GM19193 (cell line): ENCODE results near the gene YEATS2.

Source experiments
- POLR2A ChIP-seq: IDR thresholded peaks from 4 replicates; pipeline ENCODE4 v1.6.1; 2011; ENCODE audit not compliant: insufficient read depth, insufficient read length; ENCODE audit errors: extremely low read depth

YEATS2 gene

GRCh38 chr3:183764847-183765731 is 67.5 kb downstream of the YEATS2 start:
- no peak for TF ChIP-seq POLR2A

GRCh38 chr3:183766107-183766506 is 68.5 kb downstream of the YEATS2 start:
- TF ChIP-seq POLR2A: no peak

DNA sequence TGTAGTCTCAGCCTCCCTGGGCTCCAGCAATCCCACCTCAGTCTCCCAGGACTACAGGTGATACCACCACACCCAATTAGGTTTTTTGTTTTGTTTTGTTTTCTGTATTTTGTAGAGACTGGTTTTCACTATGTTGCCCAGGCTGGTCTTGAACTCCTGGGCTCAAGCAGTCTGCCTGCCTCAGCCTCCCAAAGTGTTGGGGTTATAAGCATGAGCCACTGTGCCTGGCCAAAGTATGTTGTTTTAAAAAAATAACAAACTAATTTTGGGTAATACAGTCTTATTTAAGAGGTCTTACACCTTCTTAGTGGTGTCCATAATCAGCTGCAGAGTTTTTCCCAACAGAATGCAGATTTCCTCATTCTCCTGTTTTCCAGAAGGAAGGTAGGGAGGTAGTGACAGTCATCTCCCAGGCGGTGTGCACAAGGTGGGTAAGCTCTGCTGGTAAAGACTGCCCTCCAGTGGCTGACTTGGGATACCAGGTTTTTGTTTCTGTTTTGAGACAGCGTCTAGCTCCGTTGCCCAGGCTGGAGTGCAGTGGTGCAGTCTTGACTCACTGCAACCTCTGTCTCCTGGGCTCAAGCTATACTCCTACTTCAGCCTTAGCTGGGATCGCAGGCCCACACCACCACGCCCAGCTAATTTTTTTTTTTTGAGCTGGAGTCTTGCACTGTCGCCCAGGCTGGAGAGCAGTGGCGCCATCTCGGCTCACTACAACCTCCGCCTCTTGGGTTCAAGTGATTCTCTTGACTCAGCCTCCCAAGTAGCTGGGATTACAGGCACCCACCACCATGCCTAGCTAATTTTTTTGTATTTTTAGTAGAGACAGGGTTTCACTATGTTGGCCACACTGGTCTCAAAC is 69.4 kb downstream of the YEATS2 start:
- TF ChIP-seq POLR2A: no peak

GRCh38 chr3:183768114-183768513 is 70.5 kb downstream of the YEATS2 start:
- no peak for TF ChIP-seq POLR2A

- no peak for TF ChIP-seq POLR2A
Measured at GRCh38 chr3:183769453-183769852, 71.9 kb downstream of the YEATS2 start.

- TF ChIP-seq POLR2A: no peak
Measured at GRCh38 chr3:183774631-183775030, 77.0 kb downstream of the YEATS2 start.

- no peak for TF ChIP-seq POLR2A
Measured at GRCh38 chr3:183775781-183776180, 78.2 kb downstream of the YEATS2 start.

DNA sequence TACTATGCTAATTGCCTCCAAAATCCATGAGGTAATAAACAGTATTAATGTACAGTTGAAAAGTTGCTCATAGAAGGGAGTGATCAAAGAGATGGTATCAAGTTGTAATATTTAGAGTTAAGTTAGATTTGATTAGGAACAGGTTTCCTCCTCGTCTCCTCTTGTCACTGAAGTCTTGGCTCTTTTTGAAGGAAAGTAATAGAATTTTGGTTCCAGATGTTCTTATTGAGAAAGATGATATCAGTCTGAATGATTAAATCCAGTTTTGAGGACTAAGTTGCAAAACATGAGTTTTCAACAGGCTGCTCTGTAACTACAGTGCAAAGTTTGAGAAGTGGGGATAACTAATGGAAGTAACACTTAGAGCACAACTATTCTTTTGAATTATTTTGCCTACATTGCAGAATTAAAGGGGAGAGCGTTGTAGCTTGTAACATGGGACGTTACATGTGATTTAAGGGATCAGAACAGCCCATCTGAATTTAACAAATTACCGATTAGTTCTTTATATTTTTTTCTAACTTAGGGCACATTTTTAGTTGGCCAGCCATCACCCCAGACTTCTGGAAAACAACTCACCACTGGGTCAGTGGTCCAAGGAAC is 79.5 kb downstream of the YEATS2 start:
- TF ChIP-seq POLR2A: no peak

DNA sequence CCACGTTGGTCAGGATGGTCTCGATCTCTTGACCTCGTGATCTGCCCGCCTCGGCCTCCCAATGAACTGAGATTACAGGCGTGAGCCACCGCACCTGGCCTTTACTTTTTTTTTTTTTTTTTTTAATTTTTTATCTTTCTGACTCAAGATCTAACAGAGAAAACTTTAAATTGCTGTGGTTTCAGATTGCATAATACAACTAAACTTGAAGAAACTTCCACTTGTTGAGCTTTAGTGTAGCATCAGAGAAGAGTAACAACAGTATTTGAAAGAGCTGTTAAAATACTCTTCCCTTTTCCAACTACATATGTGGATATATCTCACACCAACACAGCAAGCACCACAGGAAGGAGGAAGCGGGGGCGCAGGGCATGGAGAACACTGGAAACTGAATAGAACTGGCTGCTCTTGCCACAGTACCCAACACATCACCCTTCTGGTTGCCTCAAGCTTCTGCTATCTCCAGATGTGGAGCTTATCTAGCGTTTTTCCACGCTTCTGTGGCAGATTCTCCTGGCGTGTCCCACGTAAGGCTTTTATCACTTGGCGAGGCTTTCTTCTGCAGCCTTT is 82.4 kb downstream of the YEATS2 start:
- no peak for TF ChIP-seq POLR2A

GRCh38 chr3:183781246-183781645 is 83.6 kb downstream of the YEATS2 start:
- TF ChIP-seq POLR2A: no peak

- no peak for TF ChIP-seq POLR2A
Measured at GRCh38 chr3:183782576-183783276, 85.1 kb downstream of the YEATS2 start.

GRCh38 chr3:183789826-183790225 is 92.2 kb downstream of the YEATS2 start:
- no peak for TF ChIP-seq POLR2A

- TF ChIP-seq POLR2A: no peak
Measured at GRCh38 chr3:183790700-183791099, 93.1 kb downstream of the YEATS2 start.

GRCh38 chr3:183792976-183793375 is 95.4 kb downstream of the YEATS2 start:
- no peak for TF ChIP-seq POLR2A

DNA sequence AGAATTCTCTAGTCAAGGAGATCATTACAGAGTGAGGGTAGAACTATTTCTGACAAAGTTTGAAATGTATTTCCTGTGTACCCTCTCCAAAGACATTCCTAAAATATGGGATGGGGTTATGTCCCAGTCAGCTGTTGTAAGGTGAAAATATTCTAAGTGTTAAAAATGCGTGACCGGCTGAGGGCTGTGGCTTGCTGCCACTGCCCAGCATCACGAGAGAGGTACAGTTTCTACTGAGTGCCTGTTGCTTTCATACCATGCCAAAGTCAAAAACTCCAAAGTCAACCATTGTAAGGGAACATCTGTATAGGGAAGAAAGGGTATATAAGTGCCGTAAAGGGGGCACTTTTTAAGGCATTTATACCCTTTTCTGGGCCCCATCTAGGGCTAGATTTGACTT is 96.9 kb downstream of the YEATS2 start:
- no peak for TF ChIP-seq POLR2A

DNA sequence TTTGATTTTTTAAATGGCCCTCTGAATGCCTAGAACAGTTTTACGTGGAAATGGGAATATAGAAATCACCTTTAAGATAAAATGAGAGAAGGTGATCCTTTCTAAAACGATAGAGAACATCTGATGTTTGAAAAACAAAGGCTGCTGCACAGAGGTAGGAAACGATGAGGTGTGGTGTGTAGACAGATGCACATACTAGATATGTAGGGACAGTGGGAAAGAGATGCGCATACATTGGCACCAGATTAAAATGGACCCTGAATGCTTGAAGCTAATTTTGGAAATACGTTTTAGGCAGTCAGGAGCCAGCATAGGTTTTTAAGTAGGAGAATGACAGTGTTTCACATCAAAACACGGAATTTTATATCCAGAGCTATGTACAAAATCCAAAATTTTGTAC is 98.8 kb downstream of the YEATS2 start:
- no peak for TF ChIP-seq POLR2A
